HepG2 (cell line): ENCODE data around the gene ZNF451. TPM values are rescaled to one million over a fixed set of nuclear protein-coding genes. Genes with fewer than 3 reads are reported as not detected.
"Not testable (repeated sequence)": the region's sequence is repeated elsewhere in the genome, so short reads cannot be mapped to it uniquely, and the experiment has no call there.

Experiments
- ASH2L ChIP-seq: fragments of 300-600, 200-600 bp; sonication (generic); IDR thresholded peaks from 2 replicates; pipeline ENCODE4 v1.7.0; 2017; ENCODE audit warnings: low read depth, mild to moderate bottlenecking, moderate library complexity, mixed read lengths, low read length; ENCODE audit not compliant: insufficient read length
- BRD4 ChIP-seq: sonication (generic); formaldehyde crosslinking; IDR thresholded peaks from 2 replicates; pipeline ENCODE4 v1.4.0; 2020; ENCODE audit warnings: missing genetic modification reagents
- CBFB ChIP-seq: sonication (generic); formaldehyde crosslinking; IDR thresholded peaks from 2 replicates; pipeline ENCODE4 v1.4.0; 2020; ENCODE audit warnings: missing genetic modification reagents
- CBX1 ChIP-seq: IDR thresholded peaks from one replicate; pipeline ENCODE4 v1.6.1; 2016; ENCODE audit warnings: antibody characterized with exemption, low read depth
- CBX5 ChIP-seq: sonication (generic); formaldehyde crosslinking; IDR thresholded peaks from 2 replicates; pipeline ENCODE4 v1.4.0; 2020; ENCODE audit warnings: missing genetic modification reagents, borderline replicate concordance
- E2F5 ChIP-seq: sonication (generic); formaldehyde crosslinking; conservative IDR thresholded peaks from 2 replicates; pipeline ENCODE4 v1.4.0; 2020; ENCODE audit warnings: missing genetic modification reagents
- EP300 ChIP-seq, 3 experiments: sonication (generic) in 1 of 3; formaldehyde crosslinking in 1 of 3; IDR thresholded peaks; 2 replicates each; pipeline versions ENCODE4 v1.5.1 to v1.6.1; 2011 to 2020; ENCODE audit warnings: low read depth in 2 of 3, low read length in 2 of 3, borderline replicate concordance in 1 of 3, improper control_type of control experiment in 1 of 3, mild to moderate bottlenecking in 1 of 3, missing genetic modification reagents in 1 of 3, moderate library complexity in 1 of 3
- FOXP1 ChIP-seq, 2 experiments: fragments of 450-650 bp in 1 of 2; IDR thresholded peaks; 2 replicates each; pipeline ENCODE4 v1.6.1; 2017 to 2018; ENCODE audit warnings: antibody characterized with exemption in 1 of 2
- KLF11 ChIP-seq: IDR thresholded peaks from 2 replicates; pipeline ENCODE4 v1.6.1; 2016; ENCODE audit warnings: missing compliant biosample characterization
- RFXANK ChIP-seq: IDR thresholded peaks from 2 replicates; pipeline ENCODE4 v1.6.1; 2016
- SOX5 ChIP-seq: IDR thresholded peaks from 2 replicates; pipeline ENCODE4 v1.6.1; 2016; ENCODE audit warnings: borderline replicate concordance
- TBX2 ChIP-seq: sonication (generic); formaldehyde crosslinking; IDR thresholded peaks from 2 replicates; pipeline ENCODE4 v1.5.0; 2020; ENCODE audit warnings: missing genetic modification reagents, mild to moderate bottlenecking, borderline replicate concordance
- ZNF232 ChIP-seq: sonication (generic); formaldehyde crosslinking; IDR thresholded peaks from 2 replicates; pipeline ENCODE4 v1.4.0; 2020; ENCODE audit warnings: missing genetic modification reagents, borderline replicate concordance
- ZNF276 ChIP-seq: sonication (generic); formaldehyde crosslinking; IDR thresholded peaks from 2 replicates; pipeline ENCODE4 v1.4.0; 2020; ENCODE audit warnings: mild to moderate bottlenecking, low read depth, missing genetic modification reagents
- ZNF337 ChIP-seq: sonication (generic); formaldehyde crosslinking; IDR thresholded peaks from 2 replicates; pipeline ENCODE4 v1.5.1; 2020; ENCODE audit warnings: missing genetic modification reagents, low read depth, mild to moderate bottlenecking, borderline replicate concordance
- ZNF552 ChIP-seq: sonication (generic); formaldehyde crosslinking; IDR thresholded peaks from 2 replicates; pipeline ENCODE4 v1.9.0; 2022; ENCODE audit warnings: missing genetic modification reagents, mild to moderate bottlenecking, borderline replicate concordance
- ZNF589 ChIP-seq: sonication (generic); formaldehyde crosslinking; conservative IDR thresholded peaks from 2 replicates; pipeline ENCODE4 v1.8.0; 2022; ENCODE audit warnings: mild to moderate bottlenecking, moderate library complexity, missing genetic modification reagents
- ZNF691 ChIP-seq: sonication (generic); formaldehyde crosslinking; IDR thresholded peaks from 2 replicates; pipeline ENCODE4 v1.4.0; 2020; ENCODE audit warnings: missing genetic modification reagents, low read depth, mild to moderate bottlenecking, borderline replicate concordance
- polyA plus RNA-seq, 8 experiments: library from polyadenylated mRNA; depleted of rRNA in 3 of 8; stranded (reverse) in 7 of 8; unstranded in 1 of 8; fragments of >200 nt; fragmentation: Illumina TruSeq in 4 of 8; extraction: Trizol in 4 of 8; gene quantifications; 2 replicates each; pipeline versions ENCODE4 v1.2.1 to v1.2.3, GENCODE V29; 2011 to 2016; ENCODE audit warnings: low read depth in 4 of 8, missing spikeins in 1 of 8, mixed read lengths in 1 of 8; ENCODE audit not compliant: insufficient read depth in 1 of 8
- total RNA-seq, 5 experiments: library from RNA; depleted of rRNA; stranded (reverse); fragments of >200 nt; fragmentation: Illumina TruSeq; extraction: Trizol; gene quantifications; 2 replicates each; pipeline ENCODE4 v1.2.3, GENCODE V29; 2016; ENCODE audit warnings: low read depth in 1 of 5
- TF ChIP-seq, protein P1 (sequence below): sonication (generic); formaldehyde crosslinking; IDR thresholded peaks from 2 replicates; pipeline ENCODE4 v1.4.0; 2020; ENCODE audit warnings: mild to moderate bottlenecking, missing genetic modification reagents
- TF ChIP-seq, protein P2 (sequence below): sonication (generic); formaldehyde crosslinking; IDR thresholded peaks from 2 replicates; pipeline ENCODE4 v1.8.1; 2022; ENCODE audit warnings: low read depth, mild to moderate bottlenecking, missing genetic modification reagents

ZNF451 gene
- total and polyA plus RNA-seq, 2 of the 13 experiments (the other 11 are each of a cell fraction or from before 2014, with no cell fraction given) = 32.1 to 65.7 TPM

DNA sequence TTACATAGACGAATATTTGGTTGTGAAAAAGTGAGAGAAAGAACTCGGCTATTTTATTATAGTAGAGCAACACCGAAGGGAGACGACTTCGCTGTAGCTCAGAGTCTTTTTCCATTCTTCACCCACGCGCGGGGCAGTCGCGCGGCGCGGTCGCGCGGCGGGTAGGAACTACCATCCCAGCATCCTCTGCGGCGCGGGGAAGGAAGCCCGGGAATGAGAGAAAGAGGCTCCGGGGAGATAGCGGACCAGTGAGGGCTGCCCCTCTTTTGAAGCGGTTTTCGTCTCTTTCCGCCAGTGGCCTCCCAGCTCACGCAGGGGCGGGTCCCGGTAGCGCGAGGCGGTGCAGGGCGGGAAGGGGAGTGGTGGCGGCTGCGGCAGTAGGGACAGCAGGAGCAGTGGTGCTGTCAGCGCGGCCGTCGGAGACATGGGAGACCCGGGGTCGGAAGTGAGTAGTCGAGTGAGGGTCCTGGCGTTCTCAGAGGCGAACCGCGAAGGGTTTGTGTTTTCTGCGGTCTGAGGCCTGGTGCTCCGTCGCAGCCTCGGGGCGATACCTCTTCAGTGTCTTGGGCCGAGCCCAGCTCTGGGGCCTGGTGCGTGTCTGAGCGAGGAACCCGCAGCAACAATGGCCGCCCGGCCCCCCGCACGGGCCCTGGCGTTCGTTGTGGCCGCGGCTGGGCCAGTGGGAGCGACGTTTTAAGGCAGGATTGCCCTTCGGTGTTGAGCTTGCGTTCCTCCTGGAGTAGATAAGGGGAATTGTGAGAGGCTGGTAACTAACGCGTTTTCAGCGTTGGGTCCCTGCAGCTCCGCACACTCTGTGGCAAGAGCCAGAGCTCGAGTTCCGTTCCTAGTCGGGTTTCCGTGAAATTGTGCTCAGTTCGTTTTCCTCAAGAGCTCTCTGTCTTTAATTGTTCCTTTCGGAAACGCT is 43.4 kb upstream of the ZNF451 start, which contains the start of gene KIAA1586 (continued):
- TF ChIP-seq BRD4 (CRISPR knock-in tag) (peak; percentile 47; the same call in 1 of the 2 replicates), E2F5 (CRISPR knock-in tag) (peak; percentile 94), ASH2L (peak; percentile 68), SOX5 (CRISPR knock-in tag) (peak; percentile 44; the same call in 1 of the 2 replicates), CBX1 (peak; percentile 83), ZNF337 (peak; percentile 59; the same call in 1 of the 2 replicates), CBX5 (CRISPR knock-in tag) (peak; percentile 94; the same call in 1 of the 2 replicates), EP300 (CRISPR knock-in tag; IDR thresholded peaks at IDR 0.05; ENCODE audit: borderline replicate concordance) (peak; percentile 36; the same call in 1 of the 2 replicates), ZNF552 (CRISPR knock-in tag) (peak; percentile 78; the same call in 1 of the 2 replicates), ZNF276 (CRISPR knock-in tag) (peak; percentile 87; the same call in 1 of the 2 replicates), ZNF691 (peak; percentile 90; the same call in 1 of the 2 replicates), ZNF232 (CRISPR knock-in tag) (peak; percentile 85; the same call in 1 of the 2 replicates), RFXANK (CRISPR knock-in tag) (0 out of 2 replicates have a peak, but pooled peaks have one; percentile 61), TBX2 (CRISPR knock-in tag) (peak; percentile 54), ZNF589 (CRISPR knock-in tag) (peak; percentile 87), FOXP1 (CRISPR knock-in tag; IDR thresholded peaks at IDR 0.05) (0 out of 2 replicates have a peak, but pooled peaks have one; percentile 21), KLF11 (CRISPR knock-in tag) (peak; percentile 37; the same call in 1 of the 2 replicates), CBFB (CRISPR knock-in tag) (peak; percentile 73)
- TF ChIP-seq, protein P1, sequence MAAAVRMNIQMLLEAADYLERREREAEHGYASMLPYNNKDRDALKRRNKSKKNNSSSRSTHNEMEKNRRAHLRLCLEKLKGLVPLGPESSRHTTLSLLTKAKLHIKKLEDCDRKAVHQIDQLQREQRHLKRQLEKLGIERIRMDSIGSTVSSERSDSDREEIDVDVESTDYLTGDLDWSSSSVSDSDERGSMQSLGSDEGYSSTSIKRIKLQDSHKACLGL = peak; percentile 85
- TF ChIP-seq, protein P2, sequence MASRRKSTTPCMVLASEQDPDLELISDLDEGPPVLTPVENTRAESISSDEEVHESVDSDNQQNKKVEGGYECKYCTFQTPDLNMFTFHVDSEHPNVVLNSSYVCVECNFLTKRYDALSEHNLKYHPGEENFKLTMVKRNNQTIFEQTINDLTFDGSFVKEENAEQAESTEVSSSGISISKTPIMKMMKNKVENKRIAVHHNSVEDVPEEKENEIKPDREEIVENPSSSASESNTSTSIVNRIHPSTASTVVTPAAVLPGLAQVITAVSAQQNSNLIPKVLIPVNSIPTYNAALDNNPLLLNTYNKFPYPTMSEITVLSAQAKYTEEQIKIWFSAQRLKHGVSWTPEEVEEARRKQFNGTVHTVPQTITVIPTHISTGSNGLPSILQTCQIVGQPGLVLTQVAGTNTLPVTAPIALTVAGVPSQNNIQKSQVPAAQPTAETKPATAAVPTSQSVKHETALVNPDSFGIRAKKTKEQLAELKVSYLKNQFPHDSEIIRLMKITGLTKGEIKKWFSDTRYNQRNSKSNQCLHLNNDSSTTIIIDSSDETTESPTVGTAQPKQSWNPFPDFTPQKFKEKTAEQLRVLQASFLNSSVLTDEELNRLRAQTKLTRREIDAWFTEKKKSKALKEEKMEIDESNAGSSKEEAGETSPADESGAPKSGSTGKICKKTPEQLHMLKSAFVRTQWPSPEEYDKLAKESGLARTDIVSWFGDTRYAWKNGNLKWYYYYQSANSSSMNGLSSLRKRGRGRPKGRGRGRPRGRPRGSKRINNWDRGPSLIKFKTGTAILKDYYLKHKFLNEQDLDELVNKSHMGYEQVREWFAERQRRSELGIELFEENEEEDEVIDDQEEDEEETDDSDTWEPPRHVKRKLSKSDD (CRISPR knock-in tag) = peak; percentile 83
- TF ChIP-seq EP300 (IDR thresholded peaks at IDR 0.05; ENCODE audit: low read depth in 2 of 2, low read length in 2 of 2); FOXP1 (IDR thresholded peaks at IDR 0.05): not testable (repeated sequence)
